Measurements from ENCODE around the gene AKR1B15.

AKR1B15 gene

DNA sequence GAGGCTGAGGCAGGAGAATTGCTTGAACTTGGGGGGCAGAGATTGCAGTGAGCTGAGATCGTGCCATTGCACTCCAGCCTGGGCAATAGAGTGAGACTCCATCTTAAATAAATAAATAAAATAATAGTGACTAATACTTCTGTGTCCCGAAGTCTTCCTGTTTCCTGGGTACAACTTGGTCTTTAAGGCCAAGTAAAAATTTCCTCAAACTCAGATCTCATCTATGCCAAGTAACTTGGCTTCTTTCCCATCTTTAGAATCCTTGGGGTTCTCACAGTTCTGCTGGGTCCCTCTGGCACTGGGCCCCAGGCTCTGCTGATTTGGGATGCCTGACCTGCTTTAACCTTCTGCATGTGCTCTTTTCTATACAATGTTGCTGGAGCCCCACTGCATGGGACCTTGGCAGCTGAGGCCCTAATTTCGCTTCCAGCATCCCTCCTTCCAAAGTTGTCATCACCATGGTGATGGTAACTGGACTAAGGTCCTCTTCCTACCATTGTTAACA lies 44.2 kb upstream of the AKR1B15 start:
- Histone ChIP-seq H3K27ac (ENCODE audit: low read length, poor library complexity, severe bottlenecking) (no peak overlapping the region), H3K4me2 (ENCODE audit: low read length, poor library complexity, severe bottlenecking) (no peak overlapping the region), H3K4ac (ENCODE audit: low read depth in 1 of 2, low read length in 2 of 2) (no peak overlapping the region), H3K4me3 (ENCODE audit: insufficient read depth in 1 of 2, low read depth in 1 of 2, low read length in 2 of 2) (no peak overlapping the region), H3K23ac (ENCODE audit: low read length in 2 of 2) (no peak overlapping the region), H2BK120ac (ENCODE audit: low read depth, low read length) (no peak overlapping the region), H2BK12ac (ENCODE audit: low read length in 2 of 2) (no peak overlapping the region), H2AFZ (ENCODE audit: low read depth, low read length) (no peak overlapping the region), H3K27me3 (ENCODE audit: control insufficient read depth in 1 of 2, insufficient read depth in 1 of 2, low read length in 2 of 2) (no peaks in the 10 kb centered on the region), H4K8ac (ENCODE audit: low read length) (no peak overlapping the region), H2BK15ac (ENCODE audit: low read depth, poor library complexity, severe bottlenecking) (no peak overlapping the region), H3K9me3 (ENCODE audit: control insufficient read depth, low read length) (no peaks in the 10 kb centered on the region), H3K14ac (ENCODE audit: low read length in 2 of 2) (no peak overlapping the region), H3K18ac (ENCODE audit: low read depth in 1 of 2, low read length in 2 of 2) (no peak overlapping the region), H3K36me3 (ENCODE audit: control insufficient read depth in 1 of 2, insufficient read depth in 2 of 2, low read depth in 1 of 2, low read length in 2 of 2) (no peaks in the 10 kb centered on the region), H3K4me1 (ENCODE audit: control insufficient read depth, insufficient read depth, low read depth, low read length) (peaks cover 2% of the 10 kb centered on the region), H3K9ac (ENCODE audit: low read length) (no peak overlapping the region), H3K79me1 (replicated peaks; ENCODE audit: low read length, poor library complexity, severe bottlenecking) (no peaks in the 10 kb centered on the region), H4K91ac (ENCODE audit: low read length) (no peak overlapping the region), H2AK5ac (ENCODE audit: low read length, severe bottlenecking) (no peak overlapping the region), H2BK5ac (ENCODE audit: low read depth, low read length, poor library complexity, severe bottlenecking) (no peak overlapping the region)
- DNase-seq = no peak
- 58% methylated on average over 1 of the region's 3 CpGs for WGBS

DNA sequence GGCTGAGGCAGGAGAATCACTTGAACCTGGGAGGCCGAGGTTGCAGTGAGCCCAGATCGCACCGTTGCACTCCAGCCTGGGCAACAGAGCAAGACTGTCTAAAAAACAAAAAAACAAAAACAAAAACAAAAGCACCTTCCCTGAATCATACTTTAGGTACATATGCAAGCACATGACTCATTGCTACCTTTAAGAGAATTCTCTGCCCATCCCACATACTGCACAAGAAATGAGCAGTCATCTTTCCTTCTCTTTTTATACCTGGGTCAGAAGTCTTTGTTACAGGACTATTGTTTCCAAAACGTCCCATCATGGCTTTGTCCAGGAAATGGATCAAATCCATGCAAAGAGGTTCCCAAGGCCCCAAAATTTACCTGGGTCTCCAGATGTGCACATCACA lies 43.1 kb upstream of the AKR1B15 start:
- Histone ChIP-seq H3K18ac (ENCODE audit: low read depth in 1 of 2, low read length in 2 of 2) (no peak overlapping the region), H3K4me2 (ENCODE audit: low read length, poor library complexity, severe bottlenecking) (no peak overlapping the region), H3K9ac (ENCODE audit: low read length) (no peak overlapping the region), H3K14ac (ENCODE audit: low read length in 2 of 2) (no peak overlapping the region), H3K4ac (ENCODE audit: low read depth in 1 of 2, low read length in 2 of 2) (no peak overlapping the region), H2BK12ac (ENCODE audit: low read length in 2 of 2) (no peak overlapping the region), H3K9me3 (ENCODE audit: control insufficient read depth, low read length) (no peaks in the 10 kb centered on the region), H3K4me3 (ENCODE audit: insufficient read depth in 1 of 2, low read depth in 1 of 2, low read length in 2 of 2) (no peak overlapping the region), H3K27me3 (ENCODE audit: control insufficient read depth in 1 of 2, insufficient read depth in 1 of 2, low read length in 2 of 2) (no peaks in the 10 kb centered on the region), H3K36me3 (ENCODE audit: control insufficient read depth in 1 of 2, insufficient read depth in 2 of 2, low read depth in 1 of 2, low read length in 2 of 2) (no peaks in the 10 kb centered on the region), H2BK120ac (ENCODE audit: low read depth, low read length) (no peak overlapping the region), H2BK15ac (ENCODE audit: low read depth, poor library complexity, severe bottlenecking) (no peak overlapping the region), H2BK5ac (ENCODE audit: low read depth, low read length, poor library complexity, severe bottlenecking) (no peak overlapping the region), H4K91ac (ENCODE audit: low read length) (no peak overlapping the region), H3K4me1 (ENCODE audit: control insufficient read depth, insufficient read depth, low read depth, low read length) (peaks cover 2% of the 10 kb centered on the region), H3K27ac (ENCODE audit: low read length, poor library complexity, severe bottlenecking) (no peak overlapping the region), H4K8ac (ENCODE audit: low read length) (no peak overlapping the region), H2AK5ac (ENCODE audit: low read length, severe bottlenecking) (no peak overlapping the region), H2AFZ (ENCODE audit: low read depth, low read length) (no peak overlapping the region), H3K23ac (ENCODE audit: low read length in 2 of 2) (no peak overlapping the region), H3K79me1 (replicated peaks; ENCODE audit: low read length, poor library complexity, severe bottlenecking) (no peaks in the 10 kb centered on the region)
- WGBS = 82% methylated on average over 4 of the region's 4 CpGs
- DNase-seq = no peak

DNA sequence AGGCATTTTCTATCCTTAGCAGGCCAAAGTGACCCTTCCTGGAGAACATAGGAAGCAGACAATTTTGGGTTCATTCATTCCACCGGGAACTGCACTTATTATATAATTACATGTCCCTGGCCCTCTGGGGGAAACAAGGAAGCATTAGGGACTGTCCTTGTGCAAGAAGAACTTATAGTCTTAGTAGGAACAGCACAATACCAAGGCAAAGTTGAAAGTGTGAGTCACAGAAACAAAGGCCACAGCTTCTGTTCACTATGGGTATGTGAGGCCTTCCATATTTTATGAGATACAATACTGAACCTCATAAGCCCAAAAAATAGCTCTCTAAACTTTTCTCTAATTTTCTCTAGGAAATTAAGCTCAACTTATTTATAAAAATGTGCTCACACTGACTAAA lies 39.9 kb upstream of the AKR1B15 start:
- no peak overlapping the region for H3K18ac ChIP-seq (ENCODE audit: low read depth in 1 of 2, low read length in 2 of 2)
- H4K91ac ChIP-seq (ENCODE audit: low read length) = no peak overlapping the region
- H3K27ac ChIP-seq (ENCODE audit: low read length, poor library complexity, severe bottlenecking) = no peak overlapping the region
- H3K79me1 ChIP-seq (replicated peaks; ENCODE audit: low read length, poor library complexity, severe bottlenecking) = no peaks in the 10 kb centered on the region
- no peaks in the 10 kb centered on the region for H3K36me3 ChIP-seq (ENCODE audit: control insufficient read depth in 1 of 2, insufficient read depth in 2 of 2, low read depth in 1 of 2, low read length in 2 of 2)
- no peak overlapping the region for H2AK5ac ChIP-seq (ENCODE audit: low read length, severe bottlenecking)
- H2BK12ac ChIP-seq (ENCODE audit: low read length in 2 of 2) = no peak overlapping the region
- DNase-seq = no peak
- H3K14ac ChIP-seq (ENCODE audit: low read length in 2 of 2) = no peak overlapping the region
- H2BK5ac ChIP-seq (ENCODE audit: low read depth, low read length, poor library complexity, severe bottlenecking) = no peak overlapping the region
- no peak overlapping the region for H3K23ac ChIP-seq (ENCODE audit: low read length in 2 of 2)
- no peak overlapping the region for H2BK120ac ChIP-seq (ENCODE audit: low read depth, low read length)
- no peak overlapping the region for H2BK15ac ChIP-seq (ENCODE audit: low read depth, poor library complexity, severe bottlenecking)
- no peak overlapping the region for H3K4me3 ChIP-seq (ENCODE audit: insufficient read depth in 1 of 2, low read depth in 1 of 2, low read length in 2 of 2)
- H2AFZ ChIP-seq (ENCODE audit: low read depth, low read length) = no peak overlapping the region
- no peak overlapping the region for H4K8ac ChIP-seq (ENCODE audit: low read length)
- H3K4me2 ChIP-seq (ENCODE audit: low read length, poor library complexity, severe bottlenecking) = no peak overlapping the region
- H3K4ac ChIP-seq (ENCODE audit: low read depth in 1 of 2, low read length in 2 of 2) = no peak overlapping the region
- H3K9me3 ChIP-seq (ENCODE audit: control insufficient read depth, low read length) = no peaks in the 10 kb centered on the region
- H3K9ac ChIP-seq (ENCODE audit: low read length) = no peak overlapping the region
- peaks cover 2% of the 10 kb centered on the region for H3K4me1 ChIP-seq (ENCODE audit: control insufficient read depth, insufficient read depth, low read depth, low read length)
- H3K27me3 ChIP-seq (ENCODE audit: control insufficient read depth in 1 of 2, insufficient read depth in 1 of 2, low read length in 2 of 2) = no peaks in the 10 kb centered on the region
- WGBS = 100% methylated on average over 1 of the region's 1 CpG

DNA sequence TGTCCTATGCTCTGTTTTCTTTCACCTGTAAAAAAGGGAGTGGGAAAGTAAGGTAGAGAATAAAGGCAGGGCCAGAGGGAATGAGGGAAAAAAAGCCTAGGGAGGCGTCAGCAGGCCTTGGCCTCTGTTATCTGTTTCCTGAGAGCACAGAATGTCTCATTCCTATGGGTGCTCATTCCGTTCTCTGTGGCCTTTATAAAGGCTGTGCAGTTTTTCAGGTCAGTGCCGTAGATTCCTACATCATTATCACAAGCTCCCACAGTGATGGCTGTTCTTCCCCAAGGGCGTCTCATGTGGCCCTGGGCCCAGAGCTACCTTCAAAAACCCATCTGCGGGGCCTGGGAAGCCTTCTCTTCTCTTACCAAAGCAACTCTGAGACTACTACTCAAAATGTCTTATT lies 38.3 kb upstream of the AKR1B15 start:
- 66% methylated on average over 5 of the region's 5 CpGs for WGBS
- H2BK5ac ChIP-seq (ENCODE audit: low read depth, low read length, poor library complexity, severe bottlenecking) = no peak overlapping the region
- H3K14ac ChIP-seq (ENCODE audit: low read length in 2 of 2) = no peak overlapping the region
- no peak overlapping the region for H3K4me2 ChIP-seq (ENCODE audit: low read length, poor library complexity, severe bottlenecking)
- no peak overlapping the region for H3K18ac ChIP-seq (ENCODE audit: low read depth in 1 of 2, low read length in 2 of 2)
- no peak overlapping the region for H2AK5ac ChIP-seq (ENCODE audit: low read length, severe bottlenecking)
- no peaks in the 10 kb centered on the region for H3K9me3 ChIP-seq (ENCODE audit: control insufficient read depth, low read length)
- H3K9ac ChIP-seq (ENCODE audit: low read length) = no peak overlapping the region
- no peak overlapping the region for H3K4ac ChIP-seq (ENCODE audit: low read depth in 1 of 2, low read length in 2 of 2)
- H2AFZ ChIP-seq (ENCODE audit: low read depth, low read length) = no peak overlapping the region
- no peak overlapping the region for H4K8ac ChIP-seq (ENCODE audit: low read length)
- peaks cover 2% of the 10 kb centered on the region for H3K4me1 ChIP-seq (ENCODE audit: control insufficient read depth, insufficient read depth, low read depth, low read length)
- H2BK15ac ChIP-seq (ENCODE audit: low read depth, poor library complexity, severe bottlenecking) = no peak overlapping the region
- no peak overlapping the region for H3K23ac ChIP-seq (ENCODE audit: low read length in 2 of 2)
- no peaks in the 10 kb centered on the region for H3K79me1 ChIP-seq (replicated peaks; ENCODE audit: low read length, poor library complexity, severe bottlenecking)
- no peak overlapping the region for H3K27ac ChIP-seq (ENCODE audit: low read length, poor library complexity, severe bottlenecking)
- no peaks in the 10 kb centered on the region for H3K36me3 ChIP-seq (ENCODE audit: control insufficient read depth in 1 of 2, insufficient read depth in 2 of 2, low read depth in 1 of 2, low read length in 2 of 2)
- H3K27me3 ChIP-seq (ENCODE audit: control insufficient read depth in 1 of 2, insufficient read depth in 1 of 2, low read length in 2 of 2) = no peaks in the 10 kb centered on the region
- no peak overlapping the region for H4K91ac ChIP-seq (ENCODE audit: low read length)
- no peak overlapping the region for H3K4me3 ChIP-seq (ENCODE audit: insufficient read depth in 1 of 2, low read depth in 1 of 2, low read length in 2 of 2)
- H2BK120ac ChIP-seq (ENCODE audit: low read depth, low read length) = no peak overlapping the region
- H2BK12ac ChIP-seq (ENCODE audit: low read length in 2 of 2) = no peak overlapping the region
- no peak for DNase-seq
